Activated naive CD4-positive, alpha-beta T cell treated with anti-CD3 and anti-CD28 coated beads, Interleukin-2, amount 50 U/mL, for 24 hours (primary cell): ENCODE results near the gene C19orf85.
"Not testable (repeated sequence)": the region's sequence is repeated elsewhere in the genome, so short reads cannot be mapped to it uniquely, and the experiment has no call there.

Experiments used
- H3K27ac Mint-ChIP-seq: one replicate; pipeline ENCODE4 v1.8.0; 2021; ENCODE audit warnings: mild to moderate bottlenecking, mixed read lengths
- H3K27me3 Mint-ChIP-seq: one replicate; pipeline ENCODE4 v1.8.0; 2021; ENCODE audit warnings: mixed read lengths
- H3K36me3 Mint-ChIP-seq: one replicate; pipeline ENCODE4 v1.8.0; 2021; ENCODE audit warnings: mixed read lengths
- H3K4me1 Mint-ChIP-seq: one replicate; pipeline ENCODE4 v1.8.0; 2021; ENCODE audit warnings: mixed read lengths
- H3K4me3 Mint-ChIP-seq: one replicate; pipeline ENCODE4 v1.8.0; 2021; ENCODE audit warnings: mild to moderate bottlenecking, mixed read lengths
- H3K9me3 Mint-ChIP-seq: one replicate; pipeline ENCODE4 v1.8.0; 2021; ENCODE audit warnings: mixed read lengths

The C19orf85 gene

GRCh38 chr19:55457683-55458457, 6.7 kb downstream of the C19orf85 start:
- peaks cover 10% of the 10 kb centered on the region for H3K36me3 Mint-ChIP-seq
- peaks cover 7% of the 10 kb centered on the region for H3K27me3 Mint-ChIP-seq
- H3K27ac Mint-ChIP-seq = no peak overlapping the region
- no peaks in the 10 kb centered on the region for H3K9me3 Mint-ChIP-seq
- H3K4me3 Mint-ChIP-seq = no peak overlapping the region
- H3K4me1 Mint-ChIP-seq = peaks cover 27% of the 10 kb centered on the region

- H3K4me1 Mint-ChIP-seq = peaks cover 22% of the 10 kb centered on the region
- H3K4me3 Mint-ChIP-seq = no peak overlapping the region
- no peak overlapping the region for H3K27ac Mint-ChIP-seq
- H3K9me3 Mint-ChIP-seq = no peaks in the 10 kb centered on the region
- H3K27me3 Mint-ChIP-seq = peaks cover 9% of the 10 kb centered on the region
- H3K36me3 Mint-ChIP-seq = peaks cover 10% of the 10 kb centered on the region
These were observed 8.2 kb downstream of the C19orf85 start for GRCh38 chr19:55456347-55456746.

- Mint-ChIP-seq H3K36me3 (peaks cover 10% of the 10 kb centered on the region), H3K4me1 (peaks cover 20% of the 10 kb centered on the region), H3K27ac (no peak overlapping the region), H3K9me3 (no peaks in the 10 kb centered on the region), H3K27me3 (peaks cover 11% of the 10 kb centered on the region), H3K4me3 (no peak overlapping the region)
These were observed 8.8 kb downstream of the C19orf85 start for GRCh38 chr19:55455576-55456235.

DNA sequence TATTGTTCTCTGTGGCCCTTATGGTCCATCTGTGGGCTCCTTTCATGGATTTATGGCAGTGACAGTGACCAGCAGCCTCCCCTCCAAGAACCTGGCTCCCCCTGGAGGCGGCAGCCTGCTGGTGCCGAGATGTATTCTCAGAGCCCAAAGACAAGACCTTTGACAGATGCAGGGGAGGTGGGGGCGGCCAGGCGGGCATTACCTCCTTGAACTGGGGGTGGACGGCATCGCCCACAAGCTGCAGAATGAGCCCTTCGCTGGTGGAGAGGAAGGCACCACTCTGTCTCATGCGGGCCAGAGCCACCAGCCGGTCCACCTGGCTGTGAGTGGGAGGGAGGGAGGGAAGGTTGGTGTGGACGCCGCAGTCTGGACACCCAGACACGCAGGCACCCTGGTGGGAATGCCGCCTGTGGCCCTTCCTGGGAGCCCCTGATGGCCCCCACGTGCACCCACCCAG, 9.7 kb downstream of the C19orf85 start:
- Mint-ChIP-seq H3K4me3 (no peak overlapping the region), H3K27ac (no peak overlapping the region), H3K27me3 (peaks cover 14% of the 10 kb centered on the region), H3K36me3 (peaks cover 10% of the 10 kb centered on the region), H3K4me1 (peaks cover 15% of the 10 kb centered on the region), H3K9me3 (no peaks in the 10 kb centered on the region)

DNA sequence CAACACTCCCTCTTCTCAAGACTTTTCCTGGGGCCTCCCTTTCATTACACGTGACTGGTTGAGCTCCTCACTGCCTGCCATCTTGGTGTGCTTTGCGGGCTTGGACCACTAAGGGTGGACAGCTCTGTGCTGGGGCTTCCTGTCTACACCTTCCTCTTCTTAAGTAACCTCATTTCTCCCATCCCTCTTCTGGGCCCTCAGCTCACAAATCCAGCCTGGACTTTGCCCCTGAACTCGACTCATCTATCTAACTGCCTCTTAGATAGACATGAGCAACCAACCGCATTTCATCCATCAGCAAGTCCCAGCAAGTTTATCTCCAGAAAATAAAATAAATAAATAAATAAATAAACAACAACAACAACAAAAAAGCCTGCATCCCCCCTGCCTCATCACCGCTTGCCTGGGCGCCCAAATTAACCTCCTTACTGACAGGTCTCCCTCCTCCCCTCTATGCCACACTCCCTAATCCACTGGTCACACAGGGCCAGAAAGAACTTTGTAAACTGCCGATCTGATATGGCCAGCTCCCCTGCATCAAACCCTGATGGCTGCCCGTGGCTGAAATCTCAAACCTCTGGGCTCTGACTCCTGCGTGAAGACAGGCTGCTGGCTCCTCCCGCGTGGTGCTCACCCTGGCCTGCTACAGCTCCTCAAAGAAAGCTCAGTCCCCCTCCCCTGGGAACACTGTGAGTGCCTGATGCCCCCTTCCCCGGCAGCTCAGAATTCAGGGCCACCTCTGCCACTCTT, 10.9 kb downstream of the C19orf85 start:
- H3K27ac Mint-ChIP-seq = no peak overlapping the region
- H3K4me3 Mint-ChIP-seq = peak overlapping the region; percentile 71
- peaks cover 15% of the 10 kb centered on the region for H3K4me1 Mint-ChIP-seq
- H3K9me3 Mint-ChIP-seq = no peaks in the 10 kb centered on the region
- H3K36me3 Mint-ChIP-seq = peaks cover 10% of the 10 kb centered on the region
- H3K27me3 Mint-ChIP-seq = peaks cover 15% of the 10 kb centered on the region

- Mint-ChIP-seq H3K4me3 (peak overlapping the region; percentile 71), H3K36me3 (peaks cover 10% of the 10 kb centered on the region), H3K27ac (no peak overlapping the region), H3K9me3 (no peaks in the 10 kb centered on the region), H3K4me1 (peaks cover 15% of the 10 kb centered on the region), H3K27me3 (peaks cover 15% of the 10 kb centered on the region)
These were observed 11.7 kb downstream of the C19orf85 start for GRCh38 chr19:55452749-55453346.

- peaks cover 10% of the 10 kb centered on the region for H3K36me3 Mint-ChIP-seq
- peak overlapping the region; percentile 75 for H3K4me3 Mint-ChIP-seq
- no peaks in the 10 kb centered on the region for H3K9me3 Mint-ChIP-seq
- peaks cover 15% of the 10 kb centered on the region for H3K4me1 Mint-ChIP-seq
- no peak overlapping the region for H3K27ac Mint-ChIP-seq
- peaks cover 15% of the 10 kb centered on the region for H3K27me3 Mint-ChIP-seq
These were observed 12.4 kb downstream of the C19orf85 start for GRCh38 chr19:55451965-55452748.

DNA sequence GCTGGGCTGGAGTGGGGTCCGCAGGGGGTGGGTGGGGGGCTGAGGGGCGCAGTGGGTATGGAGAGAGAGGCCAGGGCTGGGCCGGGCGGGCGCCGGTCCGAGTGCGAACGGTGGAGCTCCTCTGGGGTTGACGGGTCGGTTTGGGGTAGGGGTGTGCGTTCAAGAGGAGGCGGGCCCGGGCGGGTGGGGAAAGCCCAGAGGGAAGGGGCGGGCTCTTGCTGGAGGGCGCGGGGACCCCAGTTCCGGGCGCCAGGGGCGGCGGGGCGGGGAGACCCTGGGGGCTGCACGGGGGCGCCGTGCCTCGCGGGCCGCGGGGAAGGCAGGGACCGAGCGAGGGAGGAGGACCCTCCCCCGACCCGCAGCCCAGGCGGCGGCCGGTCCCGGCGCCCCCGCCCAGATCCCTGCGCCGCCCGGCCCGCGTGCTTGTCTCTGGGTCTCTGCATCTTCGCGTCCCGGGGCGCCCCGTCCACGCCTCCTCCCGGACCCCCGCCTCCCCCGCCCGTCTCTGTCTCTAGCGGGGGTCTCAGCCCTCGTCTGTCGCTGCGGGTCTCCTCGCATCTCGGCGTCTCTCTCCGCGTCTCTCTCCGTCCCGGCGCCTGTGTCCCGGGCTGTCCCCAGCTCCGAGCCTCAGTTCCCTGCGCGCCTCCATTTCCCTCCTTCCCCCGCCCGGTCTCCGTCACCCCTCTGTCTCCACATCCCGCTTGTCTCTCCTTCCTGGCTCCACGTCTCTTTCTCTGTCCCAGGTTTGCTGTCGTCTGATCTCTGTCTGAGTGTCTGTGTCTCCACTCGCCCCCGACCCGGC, 13.2 kb downstream of the C19orf85 start:
- peak overlapping the region; percentile 75 for H3K4me3 Mint-ChIP-seq
- no peak overlapping the region for H3K27ac Mint-ChIP-seq
- peaks cover 10% of the 10 kb centered on the region for H3K36me3 Mint-ChIP-seq
- peaks cover 15% of the 10 kb centered on the region for H3K27me3 Mint-ChIP-seq
- H3K9me3 Mint-ChIP-seq = no peaks in the 10 kb centered on the region
- peaks cover 15% of the 10 kb centered on the region for H3K4me1 Mint-ChIP-seq

DNA sequence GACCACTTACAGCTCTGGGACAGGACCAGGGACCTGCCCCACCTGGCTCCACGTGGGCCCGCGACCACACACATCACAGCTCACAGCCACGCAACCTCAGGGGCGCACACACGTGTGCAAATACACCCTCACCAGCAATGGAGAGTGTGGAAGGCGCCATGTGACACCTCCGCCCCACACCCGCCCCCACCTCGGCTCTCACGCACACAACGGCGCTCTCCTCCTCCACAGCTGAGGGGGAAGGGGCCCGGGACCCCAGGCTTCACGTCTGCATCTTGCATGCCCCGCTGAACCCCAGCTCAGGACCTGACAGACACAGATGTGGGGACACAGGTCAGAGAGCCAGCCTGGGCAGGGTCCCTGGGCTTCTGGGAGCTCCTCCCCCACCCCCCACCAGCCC, 15.1 kb downstream of the C19orf85 start:
- Mint-ChIP-seq H3K27me3 (peaks cover 22% of the 10 kb centered on the region), H3K4me3 (no peak overlapping the region), H3K4me1 (peaks cover 15% of the 10 kb centered on the region), H3K36me3 (peaks cover 4% of the 10 kb centered on the region), H3K9me3 (no peaks in the 10 kb centered on the region), H3K27ac (no peak overlapping the region)

GRCh38 chr19:55448175-55448490, 16.4 kb downstream of the C19orf85 start:
- H3K4me1 Mint-ChIP-seq = peaks cover 16% of the 10 kb centered on the region
- H3K4me3 Mint-ChIP-seq, H3K9me3 Mint-ChIP-seq, H3K36me3 Mint-ChIP-seq, H3K27ac Mint-ChIP-seq: not testable (repeated sequence)
- peaks cover 28% of the 10 kb centered on the region for H3K27me3 Mint-ChIP-seq

GRCh38 chr19:55447421-55448174, 17.0 kb downstream of the C19orf85 start:
- Mint-ChIP-seq H3K27me3 (peaks cover 30% of the 10 kb centered on the region), H3K9me3 (no peaks in the 10 kb centered on the region), H3K4me3 (no peak overlapping the region), H3K36me3 (no peaks in the 10 kb centered on the region), H3K4me1 (peaks cover 19% of the 10 kb centered on the region), H3K27ac (no peak overlapping the region)

DNA sequence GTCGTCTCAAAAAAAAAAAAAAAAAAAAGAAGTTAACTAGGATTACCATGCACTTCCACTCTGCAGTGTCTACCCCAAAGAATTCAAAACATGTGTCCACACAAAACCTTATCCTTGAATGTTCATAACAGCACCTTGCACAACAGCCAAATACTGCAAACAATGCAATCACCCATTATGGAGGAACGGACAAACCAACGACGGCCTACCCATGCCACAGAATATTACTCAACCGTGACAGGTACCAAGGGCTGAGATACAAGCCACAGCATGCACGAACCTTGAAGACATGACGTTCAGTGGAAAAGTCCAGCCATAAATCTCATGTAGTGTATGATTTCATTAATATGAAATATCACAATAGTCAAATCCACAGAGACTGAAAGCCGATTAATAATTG, 18.5 kb downstream of the C19orf85 start:
- Mint-ChIP-seq H3K27ac (no peak overlapping the region), H3K27me3 (peaks cover 37% of the 10 kb centered on the region), H3K9me3 (no peaks in the 10 kb centered on the region), H3K36me3 (no peaks in the 10 kb centered on the region), H3K4me3 (no peak overlapping the region), H3K4me1 (peaks cover 22% of the 10 kb centered on the region)

- Mint-ChIP-seq H3K27ac (peak overlapping the region; percentile 65), H3K27me3 (peaks cover 40% of the 10 kb centered on the region), H3K36me3 (no peaks in the 10 kb centered on the region), H3K4me1 (peaks cover 21% of the 10 kb centered on the region), H3K9me3 (no peaks in the 10 kb centered on the region), H3K4me3 (no peak overlapping the region)
These were observed 19.9 kb downstream of the C19orf85 start for GRCh38 chr19:55444646-55445045.
